ENCODE data around the gene WNK1. TPM values are rescaled to one million over a fixed set of nuclear protein-coding genes. Genes with fewer than 3 reads are reported as not detected.

Gene WNK1
- polyA plus RNA-seq, 1 donor from 2014 or later: 25.9 TPM

GRCh38 chr12:951176-951575, 198.8 kb downstream of the WNK1 start:
- H3K79me2 ChIP-seq (replicated peaks; ENCODE audit: insufficient read depth, low read length): peaks cover 17% of the 10 kb centered on the region
- no peak overlapping the region for H3K4me2 ChIP-seq (ENCODE audit: low read length)
- no peaks in the 10 kb centered on the region for H3K9me3 ChIP-seq (ENCODE audit: low read length)
- H2AFZ ChIP-seq (ENCODE audit: low read depth, low read length): no peak overlapping the region
- no peaks in the 10 kb centered on the region for H3K9me2 ChIP-seq (ENCODE audit: insufficient read depth, low read length)
- no peak overlapping the region for H3K4me3 ChIP-seq (ENCODE audit: low read length)
- H3F3A ChIP-seq (ENCODE audit: insufficient read depth, low read length, poor library complexity, severe bottlenecking): peaks cover 9% of the 10 kb centered on the region
- H3K27me3 ChIP-seq (ENCODE audit: insufficient read depth, low read depth, low read length): no peaks in the 10 kb centered on the region
- no peaks in the 10 kb centered on the region for H4K20me1 ChIP-seq (ENCODE audit: insufficient read depth)
- TF ChIP-seq MXI1 (conservative IDR thresholded peaks at IDR 0.05; ENCODE audit: poor library complexity, severe bottlenecking) (no peak), TAF1 (IDR thresholded peaks at IDR 0.05; ENCODE audit: low read depth) (no peak), EP300 (conservative IDR thresholded peaks at IDR 0.05; ENCODE audit: poor library complexity, severe bottlenecking) (no peak), RAD21 (conservative IDR thresholded peaks at IDR 0.05) (no peak), EZH2 (IDR thresholded peaks at IDR 0.05; ENCODE audit: borderline replicate concordance, insufficient read depth, low read length, poor library complexity, severe bottlenecking) (no peak), CTCF (IDR thresholded peaks at IDR 0.05; ENCODE audit: poor library complexity, severe bottlenecking) (no peak)
- H3K27ac ChIP-seq (ENCODE audit: low read length): no peak overlapping the region
- no peak overlapping the region for H3K9ac ChIP-seq (ENCODE audit: low read length)
- no peaks in the 10 kb centered on the region for H3K36me3 ChIP-seq (ENCODE audit: insufficient read depth, low read length)

GRCh38 chr12:953776-954175, 201.4 kb downstream of the WNK1 start:
- H3K36me3 ChIP-seq (ENCODE audit: insufficient read depth, low read length): no peaks in the 10 kb centered on the region
- H3F3A ChIP-seq (ENCODE audit: insufficient read depth, low read length, poor library complexity, severe bottlenecking): peaks cover 7% of the 10 kb centered on the region
- H3K27me3 ChIP-seq (ENCODE audit: insufficient read depth, low read depth, low read length): no peaks in the 10 kb centered on the region
- H4K20me1 ChIP-seq (ENCODE audit: insufficient read depth): no peaks in the 10 kb centered on the region
- H3K4me3 ChIP-seq (ENCODE audit: low read length): no peak overlapping the region
- H3K4me2 ChIP-seq (ENCODE audit: low read length): no peak overlapping the region
- no peak overlapping the region for H2AFZ ChIP-seq (ENCODE audit: low read depth, low read length)
- TF ChIP-seq MXI1 (conservative IDR thresholded peaks at IDR 0.05; ENCODE audit: poor library complexity, severe bottlenecking) (no peak), POLR2AphosphoS5 (IDR thresholded peaks at IDR 0.05) (no peak), CTCF (IDR thresholded peaks at IDR 0.05; ENCODE audit: poor library complexity, severe bottlenecking) (no peak), SMC3 (conservative IDR thresholded peaks at IDR 0.05; ENCODE audit: poor library complexity) (no peak), REST (IDR thresholded peaks at IDR 0.05; ENCODE audit: borderline replicate concordance) (no peak), TAF1 (IDR thresholded peaks at IDR 0.05; ENCODE audit: low read depth) (no peak), EZH2 (IDR thresholded peaks at IDR 0.05; ENCODE audit: borderline replicate concordance, insufficient read depth, low read length, poor library complexity, severe bottlenecking) (no peak), RAD21 (conservative IDR thresholded peaks at IDR 0.05) (no peak), EP300 (conservative IDR thresholded peaks at IDR 0.05; ENCODE audit: poor library complexity, severe bottlenecking) (no peak)
- H3K9ac ChIP-seq (ENCODE audit: low read length): no peak overlapping the region
- H3K9me2 ChIP-seq (ENCODE audit: insufficient read depth, low read length): no peaks in the 10 kb centered on the region
- no peaks in the 10 kb centered on the region for H3K79me2 ChIP-seq (replicated peaks; ENCODE audit: insufficient read depth, low read length)
- no peaks in the 10 kb centered on the region for H3K9me3 ChIP-seq (ENCODE audit: low read length)
- no peak overlapping the region for H3K27ac ChIP-seq (ENCODE audit: low read length)
